ENCODE data around the gene SSTR4. TPM values are rescaled to one million over a fixed set of nuclear protein-coding genes. Genes with fewer than 3 reads are reported as not detected.

Gene SSTR4
- total RNA-seq, 6 experiments from 2014 or later = not detected

- H3K4me3 ChIP-seq = no peak overlapping the region
- WGBS (ENCODE audit: insufficient coverage, low coverage, low lambda C conversion rate, missing lambda C conversion rate) = 53% methylated on average over 9 of the region's 11 CpGs
- no peaks in the 10 kb centered on the region for H3K27me3 ChIP-seq
- no peaks in the 10 kb centered on the region for H3K4me1 ChIP-seq
- no peak overlapping the region for H3K27ac ChIP-seq
- TF ChIP-seq POLR2A (IDR thresholded peaks at IDR 0.05) = no peak
- TF ChIP-seq, protein P1, sequence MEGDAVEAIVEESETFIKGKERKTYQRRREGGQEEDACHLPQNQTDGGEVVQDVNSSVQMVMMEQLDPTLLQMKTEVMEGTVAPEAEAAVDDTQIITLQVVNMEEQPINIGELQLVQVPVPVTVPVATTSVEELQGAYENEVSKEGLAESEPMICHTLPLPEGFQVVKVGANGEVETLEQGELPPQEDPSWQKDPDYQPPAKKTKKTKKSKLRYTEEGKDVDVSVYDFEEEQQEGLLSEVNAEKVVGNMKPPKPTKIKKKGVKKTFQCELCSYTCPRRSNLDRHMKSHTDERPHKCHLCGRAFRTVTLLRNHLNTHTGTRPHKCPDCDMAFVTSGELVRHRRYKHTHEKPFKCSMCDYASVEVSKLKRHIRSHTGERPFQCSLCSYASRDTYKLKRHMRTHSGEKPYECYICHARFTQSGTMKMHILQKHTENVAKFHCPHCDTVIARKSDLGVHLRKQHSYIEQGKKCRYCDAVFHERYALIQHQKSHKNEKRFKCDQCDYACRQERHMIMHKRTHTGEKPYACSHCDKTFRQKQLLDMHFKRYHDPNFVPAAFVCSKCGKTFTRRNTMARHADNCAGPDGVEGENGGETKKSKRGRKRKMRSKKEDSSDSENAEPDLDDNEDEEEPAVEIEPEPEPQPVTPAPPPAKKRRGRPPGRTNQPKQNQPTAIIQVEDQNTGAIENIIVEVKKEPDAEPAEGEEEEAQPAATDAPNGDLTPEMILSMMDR (IDR thresholded peaks at IDR 0.05) = no peak
- H3K36me3 ChIP-seq = no peaks in the 10 kb centered on the region
- intact Hi-C loops (cut with DNase I) = no loop called here
- no peaks in the 10 kb centered on the region for H3K9me3 ChIP-seq
- DNase-seq (no peak), ATAC-seq (no peak)
Observed at GRCh38 chr20:23011008-23011721, 23.9 kb upstream of the SSTR4 start.

GRCh38 chr20:23013429-23013828, 21.7 kb upstream of the SSTR4 start:
- WGBS (ENCODE audit: insufficient coverage, low coverage, low lambda C conversion rate, missing lambda C conversion rate) = 33% methylated on average over 5 of the region's 5 CpGs
- intact Hi-C loops (cut with DNase I) = no loop called here
- H3K27me3 ChIP-seq = no peaks in the 10 kb centered on the region
- no peak overlapping the region for H3K27ac ChIP-seq
- no peaks in the 10 kb centered on the region for H3K4me1 ChIP-seq
- no peaks in the 10 kb centered on the region for H3K9me3 ChIP-seq
- no peak for ATAC-seq
- TF ChIP-seq, protein P1 (IDR thresholded peaks at IDR 0.05) = no peak
- no peak for TF ChIP-seq POLR2A (IDR thresholded peaks at IDR 0.05)
- H3K4me3 ChIP-seq = no peak overlapping the region
- no peak for DNase-seq
- H3K36me3 ChIP-seq = no peaks in the 10 kb centered on the region

- Histone ChIP-seq H3K4me1 (no peaks in the 10 kb centered on the region), H3K27ac (no peak overlapping the region), H3K4me3 (no peak overlapping the region), H3K9me3 (no peaks in the 10 kb centered on the region), H3K27me3 (no peaks in the 10 kb centered on the region), H3K36me3 (no peaks in the 10 kb centered on the region)
- intact Hi-C loops (cut with DNase I) = no loop called here
- TF ChIP-seq, protein P1 (IDR thresholded peaks at IDR 0.05) = no peak
- TF ChIP-seq POLR2A (IDR thresholded peaks at IDR 0.05) = no peak
- WGBS (ENCODE audit: insufficient coverage, low coverage, low lambda C conversion rate, missing lambda C conversion rate) = 50% methylated on average over 1 of the region's 2 CpGs
- ATAC-seq (no peak), DNase-seq (peak in 1 of 3 donors; percentile 25)
Observed at GRCh38 chr20:23017516-23017915, 17.6 kb upstream of the SSTR4 start.

DNA sequence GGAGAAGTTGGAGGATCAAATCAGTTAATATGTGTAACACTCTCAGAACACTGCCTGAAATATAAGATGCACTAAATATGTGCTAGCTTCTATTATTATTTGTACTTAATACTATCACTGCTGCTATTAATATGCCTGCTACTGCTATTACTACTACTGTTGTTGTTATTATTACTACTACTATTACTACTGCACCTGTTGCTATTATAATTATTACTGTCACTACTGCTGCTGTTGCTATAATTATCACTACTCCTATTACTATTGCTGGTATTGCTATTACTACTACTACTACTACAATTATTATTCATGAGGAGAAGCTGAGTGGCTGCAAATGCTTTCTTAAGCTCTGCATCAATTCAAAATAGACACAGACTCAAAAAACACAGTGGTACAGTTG, 16.7 kb upstream of the SSTR4 start:
- Histone ChIP-seq H3K4me3 (no peak overlapping the region), H3K4me1 (no peaks in the 10 kb centered on the region), H3K9me3 (no peaks in the 10 kb centered on the region), H3K27me3 (no peaks in the 10 kb centered on the region), H3K36me3 (no peaks in the 10 kb centered on the region), H3K27ac (no peak overlapping the region)
- ATAC-seq (no peak), DNase-seq (no peak)
- TF ChIP-seq, protein P1 (IDR thresholded peaks at IDR 0.05) = no peak
- no peak for TF ChIP-seq POLR2A (IDR thresholded peaks at IDR 0.05)
- intact Hi-C loops (cut with DNase I) = no loop called here
